Measurements from ENCODE around the gene NRXN3. TPM values are rescaled to one million over a fixed set of nuclear protein-coding genes. Genes with fewer than 3 reads are reported as not detected.

Gene NRXN3
- total RNA-seq, 5 donors from 2014 or later (not counting 1 experiment from before 2014, with no cell fraction given), result not detected

DNA sequence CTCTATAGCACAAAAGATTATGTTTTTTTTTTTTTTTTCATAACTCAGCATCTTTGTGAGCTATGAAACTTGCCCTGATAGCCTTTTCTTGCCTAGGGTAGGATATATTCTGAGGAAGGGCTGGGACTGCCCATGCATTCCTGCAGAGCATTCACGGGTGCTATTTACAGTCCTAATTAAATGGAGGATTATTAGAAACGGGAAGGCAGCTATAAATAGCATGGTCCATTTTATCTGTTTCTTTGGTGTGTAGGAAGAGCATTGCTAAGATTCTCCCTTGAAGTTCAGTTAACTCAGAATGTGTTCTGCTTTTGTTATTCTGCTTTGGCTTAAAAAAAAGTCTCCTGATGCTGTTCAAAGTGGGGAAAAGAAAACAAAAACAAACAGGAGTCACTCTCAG is 1410.2 kb downstream of the NRXN3 start:
- H3K27ac Mint-ChIP-seq, result no peak overlapping the region
- POLR2A ChIA-PET, result no interaction called here
- H3K4me3 Mint-ChIP-seq, result no peak overlapping the region
- CTCF ChIA-PET, result no interaction called here
- H3K36me3 ChIP-seq (ENCODE audit: control insufficient read depth in 2 of 2, extremely low read depth in 1 of 2, insufficient read depth in 1 of 2, low read length in 1 of 2), result no peaks in the 10 kb centered on the region
- no CpG with 5 or more reads among the region's 2 CpGs for WGBS (ENCODE audit: insufficient coverage)
- H3K27me3 Mint-ChIP-seq, result no peaks in the 10 kb centered on the region
- no peak overlapping the region for H3K4me3 ChIP-seq (ENCODE audit: control insufficient read depth in 1 of 2, extremely low read depth in 1 of 2, low read length in 1 of 2)
- ATAC-seq (replicated peaks in 1 of 4) (no peak), DNase-seq (no peak)
- no peaks in the 10 kb centered on the region for H3K36me3 Mint-ChIP-seq
- no peaks in the 10 kb centered on the region for H3K9me3 ChIP-seq
- H3K27ac ChIP-seq (ENCODE audit: low read length), result no peak overlapping the region
- H3K4me1 ChIP-seq (ENCODE audit: control insufficient read depth in 1 of 2, extremely low read depth in 1 of 2, insufficient read depth in 2 of 2, low read length in 2 of 2), result no peaks in the 10 kb centered on the region
- H3K9me3 Mint-ChIP-seq, result no peaks in the 10 kb centered on the region
- H3K4me1 Mint-ChIP-seq, result no peaks in the 10 kb centered on the region
- H3K27me3 ChIP-seq (replicated peaks in 1 of 2; ENCODE audit: control insufficient read depth in 2 of 2, extremely low read depth in 1 of 2, insufficient read depth in 2 of 2, low read length in 1 of 2), result no peaks in the 10 kb centered on the region

DNA sequence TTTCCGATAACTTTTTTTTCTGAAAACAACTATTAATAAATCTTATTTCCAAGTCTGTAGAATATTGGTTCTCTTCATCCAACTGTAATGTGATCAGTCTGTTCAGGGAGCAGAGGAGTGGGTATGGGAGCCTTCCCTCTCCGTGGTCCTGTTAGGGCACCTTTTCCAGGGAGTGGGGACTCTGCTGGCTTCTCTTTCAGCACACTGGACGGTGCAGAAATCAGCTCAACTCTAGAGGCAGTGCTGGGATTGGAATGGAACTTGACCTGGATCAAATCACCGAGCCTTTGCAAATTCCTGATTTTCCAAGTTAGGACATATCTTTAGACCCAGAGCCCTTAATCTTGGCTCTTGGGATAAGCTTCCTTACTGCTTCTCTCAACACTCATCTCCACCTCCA is 1410.7 kb downstream of the NRXN3 start:
- no peak for ATAC-seq (replicated peaks in 1 of 4)
- no peak for DNase-seq

DNA sequence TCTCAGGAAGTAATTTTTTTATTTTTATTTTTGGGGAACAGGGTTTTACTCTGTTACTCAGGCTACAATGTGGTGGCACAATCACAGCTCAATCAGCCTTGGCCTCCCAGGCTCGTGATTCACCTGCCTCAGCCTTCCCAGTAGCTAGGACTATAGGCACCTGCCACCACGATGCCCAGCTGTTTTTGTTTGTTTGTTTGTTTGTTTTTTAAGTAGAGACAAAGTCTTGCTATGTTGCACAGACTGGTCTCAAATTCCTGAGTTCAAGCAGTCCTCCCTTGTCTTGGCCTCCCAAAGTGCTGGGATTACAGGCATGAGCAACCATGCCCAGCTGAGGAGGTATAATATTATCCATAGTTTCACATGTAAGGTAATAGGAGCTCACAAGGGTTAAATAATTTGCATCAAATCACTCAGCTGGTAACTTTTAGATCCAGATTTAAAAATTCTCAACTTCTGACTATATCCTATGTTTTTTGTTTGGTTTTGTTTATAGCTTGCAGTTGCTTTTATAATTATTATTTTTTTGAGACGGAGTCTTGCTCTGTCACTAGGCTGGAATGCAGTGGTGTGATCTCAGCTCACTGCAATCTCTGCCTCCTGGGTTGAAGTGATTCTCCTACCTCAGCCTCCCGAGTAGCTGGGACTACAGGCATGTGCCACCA is 1411.9 kb downstream of the NRXN3 start:
- CTCF ChIA-PET, result no interaction called here
- no CpG with 5 or more reads among the region's 4 CpGs for WGBS (ENCODE audit: insufficient coverage)
- Mint-ChIP-seq H3K4me3 (no peak overlapping the region), H3K9me3 (no peaks in the 10 kb centered on the region), H3K27me3 (no peaks in the 10 kb centered on the region), H3K4me1 (no peaks in the 10 kb centered on the region), H3K36me3 (no peaks in the 10 kb centered on the region), H3K27ac (no peak overlapping the region)
- Histone ChIP-seq H3K36me3 (ENCODE audit: control insufficient read depth in 2 of 2, extremely low read depth in 1 of 2, insufficient read depth in 1 of 2, low read length in 1 of 2) (no peaks in the 10 kb centered on the region), H3K9me3 (no peaks in the 10 kb centered on the region), H3K4me1 (ENCODE audit: control insufficient read depth in 1 of 2, extremely low read depth in 1 of 2, insufficient read depth in 2 of 2, low read length in 2 of 2) (no peaks in the 10 kb centered on the region), H3K4me3 (ENCODE audit: control insufficient read depth in 1 of 2, extremely low read depth in 1 of 2, low read length in 1 of 2) (no peak overlapping the region), H3K27ac (ENCODE audit: low read length) (no peak overlapping the region), H3K27me3 (replicated peaks in 1 of 2; ENCODE audit: control insufficient read depth in 2 of 2, extremely low read depth in 1 of 2, insufficient read depth in 2 of 2, low read length in 1 of 2) (no peaks in the 10 kb centered on the region)
- DNase-seq (no peak), ATAC-seq (replicated peaks in 1 of 4) (no peak)
- POLR2A ChIA-PET, result no interaction called here

More for the DNA sequence above, 1410.7 kb downstream of the NRXN3 start:
- no peak overlapping the region for H3K27ac Mint-ChIP-seq
- H3K27me3 ChIP-seq (replicated peaks in 1 of 2; ENCODE audit: control insufficient read depth in 2 of 2, extremely low read depth in 1 of 2, insufficient read depth in 2 of 2, low read length in 1 of 2), result no peaks in the 10 kb centered on the region
- H3K4me3 Mint-ChIP-seq, result no peak overlapping the region
- no peaks in the 10 kb centered on the region for H3K9me3 ChIP-seq
- 100% methylated on average over 1 of the region's 4 CpGs for WGBS (ENCODE audit: insufficient coverage)
- H3K4me1 ChIP-seq (ENCODE audit: control insufficient read depth in 1 of 2, extremely low read depth in 1 of 2, insufficient read depth in 2 of 2, low read length in 2 of 2), result no peaks in the 10 kb centered on the region
- no peaks in the 10 kb centered on the region for H3K4me1 Mint-ChIP-seq
- H3K27me3 Mint-ChIP-seq, result no peaks in the 10 kb centered on the region
- no peak overlapping the region for H3K27ac ChIP-seq (ENCODE audit: low read length)
- no peaks in the 10 kb centered on the region for H3K9me3 Mint-ChIP-seq
- H3K4me3 ChIP-seq (ENCODE audit: control insufficient read depth in 1 of 2, extremely low read depth in 1 of 2, low read length in 1 of 2), result no peak overlapping the region
- H3K36me3 Mint-ChIP-seq, result no peaks in the 10 kb centered on the region
- POLR2A ChIA-PET, result no interaction called here
- CTCF ChIA-PET, result no interaction called here
- H3K36me3 ChIP-seq (ENCODE audit: control insufficient read depth in 2 of 2, extremely low read depth in 1 of 2, insufficient read depth in 1 of 2, low read length in 1 of 2), result no peaks in the 10 kb centered on the region

DNA sequence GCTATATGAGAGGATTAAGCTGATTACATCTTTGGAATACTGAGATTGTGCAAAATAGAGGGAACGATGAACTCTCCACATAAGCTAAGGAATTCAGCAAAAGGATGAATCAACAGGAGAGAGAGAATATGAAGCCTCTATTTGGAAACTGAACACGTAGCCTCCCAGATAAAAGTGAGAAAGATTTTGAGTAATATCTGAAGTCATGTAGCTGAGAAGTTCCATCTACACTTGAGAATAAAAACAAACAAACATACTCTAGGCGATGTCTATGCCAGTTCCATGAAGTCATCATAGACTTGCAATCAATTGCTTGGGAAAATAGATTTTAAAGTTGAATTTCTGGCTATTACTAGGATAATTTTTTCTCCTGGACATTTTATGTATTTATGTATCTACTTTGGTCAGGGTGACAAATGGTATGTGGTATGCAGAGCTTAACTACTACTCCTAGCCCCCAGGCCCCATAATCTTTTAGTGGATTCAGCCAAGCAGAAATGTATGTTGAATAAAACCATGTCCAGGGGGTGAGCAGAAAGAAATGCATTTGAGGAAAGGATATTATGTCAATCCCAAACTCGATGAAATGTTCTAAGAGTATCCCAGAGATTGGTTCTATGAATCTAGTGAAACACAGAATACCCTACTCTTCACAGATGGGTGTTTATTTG is 1413.7 kb downstream of the NRXN3 start:
- CTCF ChIA-PET, result no interaction called here
- Histone ChIP-seq H3K4me3 (ENCODE audit: control insufficient read depth in 1 of 2, extremely low read depth in 1 of 2, low read length in 1 of 2) (no peak overlapping the region), H3K27me3 (replicated peaks in 1 of 2; ENCODE audit: control insufficient read depth in 2 of 2, extremely low read depth in 1 of 2, insufficient read depth in 2 of 2, low read length in 1 of 2) (no peaks in the 10 kb centered on the region), H3K27ac (ENCODE audit: low read length) (no peak overlapping the region), H3K9me3 (no peaks in the 10 kb centered on the region), H3K4me1 (ENCODE audit: control insufficient read depth in 1 of 2, extremely low read depth in 1 of 2, insufficient read depth in 2 of 2, low read length in 2 of 2) (no peaks in the 10 kb centered on the region), H3K36me3 (ENCODE audit: control insufficient read depth in 2 of 2, extremely low read depth in 1 of 2, insufficient read depth in 1 of 2, low read length in 1 of 2) (no peaks in the 10 kb centered on the region)
- Mint-ChIP-seq H3K36me3 (no peaks in the 10 kb centered on the region), H3K9me3 (no peaks in the 10 kb centered on the region), H3K4me3 (no peak overlapping the region), H3K27me3 (no peaks in the 10 kb centered on the region), H3K4me1 (no peaks in the 10 kb centered on the region), H3K27ac (no peak overlapping the region)
- ATAC-seq (replicated peaks in 1 of 4), result no peak
- POLR2A ChIA-PET, result no interaction called here
- DNase-seq, result no peak
- WGBS (ENCODE audit: insufficient coverage), result no CpG with 5 or more reads among the region's 4 CpGs

DNA sequence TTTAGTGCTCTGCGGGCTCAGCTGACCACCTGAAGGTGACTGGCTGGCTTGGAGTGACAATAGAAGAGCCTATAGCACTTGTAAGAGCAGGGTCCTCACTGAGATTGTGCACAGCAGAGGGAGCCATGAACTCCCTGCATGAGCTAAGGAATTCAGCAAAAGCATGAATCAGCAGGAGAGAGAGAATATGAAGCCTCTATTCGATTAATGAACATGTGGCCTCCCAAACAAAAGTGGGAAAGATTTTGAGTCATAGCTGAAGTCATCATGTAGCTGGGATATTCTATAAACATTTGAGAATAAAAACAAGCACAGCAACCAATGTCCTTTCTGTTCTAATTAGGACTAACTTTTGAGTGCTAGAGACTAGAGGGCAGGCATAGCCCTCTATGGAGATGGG is 1414.5 kb downstream of the NRXN3 start:
- no peaks in the 10 kb centered on the region for H3K4me1 ChIP-seq (ENCODE audit: control insufficient read depth in 1 of 2, extremely low read depth in 1 of 2, insufficient read depth in 2 of 2, low read length in 2 of 2)
- ATAC-seq (replicated peaks in 1 of 4) (no peak), DNase-seq (no peak)
- no peaks in the 10 kb centered on the region for H3K27me3 ChIP-seq (replicated peaks in 1 of 2; ENCODE audit: control insufficient read depth in 2 of 2, extremely low read depth in 1 of 2, insufficient read depth in 2 of 2, low read length in 1 of 2)
- POLR2A ChIA-PET, result no interaction called here
- Mint-ChIP-seq H3K27ac (no peak overlapping the region), H3K4me3 (no peak overlapping the region), H3K9me3 (no peaks in the 10 kb centered on the region), H3K36me3 (no peaks in the 10 kb centered on the region), H3K27me3 (no peaks in the 10 kb centered on the region), H3K4me1 (no peaks in the 10 kb centered on the region)
- WGBS (ENCODE audit: insufficient coverage), result no CpG with 5 or more reads among the region's 2 CpGs
- CTCF ChIA-PET, result no interaction called here
- no peak overlapping the region for H3K27ac ChIP-seq (ENCODE audit: low read length)
- H3K9me3 ChIP-seq, result no peaks in the 10 kb centered on the region
- H3K36me3 ChIP-seq (ENCODE audit: control insufficient read depth in 2 of 2, extremely low read depth in 1 of 2, insufficient read depth in 1 of 2, low read length in 1 of 2), result no peaks in the 10 kb centered on the region
- no peak overlapping the region for H3K4me3 ChIP-seq (ENCODE audit: control insufficient read depth in 1 of 2, extremely low read depth in 1 of 2, low read length in 1 of 2)

DNA sequence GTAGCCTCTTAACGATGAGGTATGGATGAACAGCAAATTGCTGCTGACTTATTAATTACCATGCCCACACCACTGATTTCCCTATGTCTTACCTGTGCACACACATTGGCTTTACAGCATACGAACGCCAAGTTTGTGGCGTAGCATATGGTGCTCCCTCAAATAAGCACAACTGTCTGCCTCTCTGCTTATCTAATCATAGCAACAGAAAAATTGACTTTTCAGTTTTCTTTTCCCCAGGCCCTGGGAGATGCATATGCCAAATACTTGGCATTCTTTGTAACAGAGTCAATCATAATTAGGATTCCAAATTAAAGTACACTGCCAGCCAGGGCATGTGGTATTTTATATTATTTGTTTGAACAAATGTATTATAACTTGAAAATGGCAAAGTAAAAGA is 1415.7 kb downstream of the NRXN3 start:
- ChIA-PET CTCF (no interaction called here), POLR2A (no interaction called here)
- H3K9me3 ChIP-seq, result no peaks in the 10 kb centered on the region
- H3K27me3 ChIP-seq (replicated peaks in 1 of 2; ENCODE audit: control insufficient read depth in 2 of 2, extremely low read depth in 1 of 2, insufficient read depth in 2 of 2, low read length in 1 of 2), result no peaks in the 10 kb centered on the region
- no peak for DNase-seq
- WGBS (ENCODE audit: insufficient coverage), result 97% methylated on average over 3 of the region's 4 CpGs
- H3K36me3 ChIP-seq (ENCODE audit: control insufficient read depth in 2 of 2, extremely low read depth in 1 of 2, insufficient read depth in 1 of 2, low read length in 1 of 2), result no peaks in the 10 kb centered on the region
- no peaks in the 10 kb centered on the region for H3K4me1 Mint-ChIP-seq
- H3K4me3 ChIP-seq (ENCODE audit: control insufficient read depth in 1 of 2, extremely low read depth in 1 of 2, low read length in 1 of 2), result no peak overlapping the region
- no peak overlapping the region for H3K27ac Mint-ChIP-seq
- no peak overlapping the region for H3K4me3 Mint-ChIP-seq
- no peaks in the 10 kb centered on the region for H3K4me1 ChIP-seq (ENCODE audit: control insufficient read depth in 1 of 2, extremely low read depth in 1 of 2, insufficient read depth in 2 of 2, low read length in 2 of 2)
- no peak for ATAC-seq (replicated peaks in 1 of 4)
- no peak overlapping the region for H3K27ac ChIP-seq (ENCODE audit: low read length)
- H3K27me3 Mint-ChIP-seq, result no peaks in the 10 kb centered on the region
- no peaks in the 10 kb centered on the region for H3K36me3 Mint-ChIP-seq
- no peaks in the 10 kb centered on the region for H3K9me3 Mint-ChIP-seq

DNA sequence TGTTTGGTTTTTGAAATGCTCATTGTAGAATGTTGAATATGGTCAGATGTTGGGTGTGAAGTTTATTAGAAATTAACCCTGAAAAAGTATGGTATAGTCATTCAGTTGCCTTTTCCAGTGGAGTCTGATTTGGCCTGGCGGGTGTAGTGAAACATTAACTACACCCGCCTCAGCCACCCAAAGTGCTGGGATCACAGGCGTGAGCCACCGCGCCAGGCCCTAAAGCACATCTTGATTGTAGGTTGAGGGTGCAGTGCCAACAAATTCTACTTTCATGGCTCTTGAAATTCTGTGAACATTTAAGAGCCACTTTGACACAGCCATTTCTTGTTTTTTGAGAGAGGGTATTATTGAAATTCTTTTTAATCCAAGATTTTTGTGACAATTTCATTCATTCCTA is 1416.2 kb downstream of the NRXN3 start:
- Mint-ChIP-seq H3K4me3 (no peak overlapping the region), H3K36me3 (no peaks in the 10 kb centered on the region), H3K27me3 (no peaks in the 10 kb centered on the region), H3K27ac (no peak overlapping the region), H3K4me1 (no peaks in the 10 kb centered on the region), H3K9me3 (no peaks in the 10 kb centered on the region)
- no peak for ATAC-seq (replicated peaks in 1 of 4)
- Histone ChIP-seq H3K36me3 (ENCODE audit: control insufficient read depth in 2 of 2, extremely low read depth in 1 of 2, insufficient read depth in 1 of 2, low read length in 1 of 2) (no peaks in the 10 kb centered on the region), H3K9me3 (no peaks in the 10 kb centered on the region), H3K4me3 (ENCODE audit: control insufficient read depth in 1 of 2, extremely low read depth in 1 of 2, low read length in 1 of 2) (no peak overlapping the region), H3K27ac (ENCODE audit: low read length) (no peak overlapping the region), H3K27me3 (replicated peaks in 1 of 2; ENCODE audit: control insufficient read depth in 2 of 2, extremely low read depth in 1 of 2, insufficient read depth in 2 of 2, low read length in 1 of 2) (no peaks in the 10 kb centered on the region), H3K4me1 (ENCODE audit: control insufficient read depth in 1 of 2, extremely low read depth in 1 of 2, insufficient read depth in 2 of 2, low read length in 2 of 2) (no peaks in the 10 kb centered on the region)
- WGBS (ENCODE audit: insufficient coverage), result no CpG with 5 or more reads among the region's 5 CpGs
- CTCF ChIA-PET, result no interaction called here
- POLR2A ChIA-PET, result no interaction called here
- DNase-seq, result no peak
